IMR-90 (cell line): Measurements from ENCODE around the gene CYP4F22.

Experiments used
- BHLHE40 ChIP-seq: fragments of 150-350 bp; IDR thresholded peaks from 2 replicates; pipeline ENCODE4 v1.6.1; 2016; ENCODE audit warnings: mild to moderate bottlenecking, low read depth, low read length
- CEBPB ChIP-seq: IDR thresholded peaks from 2 replicates; pipeline ENCODE4 v1.6.1; 2012; ENCODE audit warnings: low read depth, low read length, improper control_type of control experiment
- CTCF ChIP-seq: conservative IDR thresholded peaks from 2 replicates; pipeline ENCODE4 v1.5.1; 2012; ENCODE audit warnings: mild to moderate bottlenecking, low read depth, low read length, improper control_type of control experiment
- ELK1 ChIP-seq: fragments of 150-350 bp; IDR thresholded peaks from 2 replicates; pipeline ENCODE4 v1.6.1; 2016; ENCODE audit warnings: low read depth, mild to moderate bottlenecking, low read length, moderate library complexity, borderline replicate concordance
- FOS ChIP-seq: fragments of 150-350 bp; IDR thresholded peaks from 2 replicates; pipeline ENCODE4 v1.6.1; 2016; ENCODE audit warnings: low read depth, low read length
- POLR2A ChIP-seq: IDR thresholded peaks from 2 replicates; pipeline ENCODE4 v1.6.1; 2012; ENCODE audit warnings: mild to moderate bottlenecking, low read depth, low read length
- RAD21 ChIP-seq: IDR thresholded peaks from 2 replicates; pipeline ENCODE4 v1.6.1; 2012; ENCODE audit warnings: low read length, improper control_type of control experiment
- RCOR1 ChIP-seq: IDR thresholded peaks from 2 replicates; pipeline ENCODE4 v1.6.1; 2012; ENCODE audit warnings: mild to moderate bottlenecking, low read length, improper control_type of control experiment; ENCODE audit not compliant: insufficient replicate concordance
- RFX5 ChIP-seq: IDR thresholded peaks from 2 replicates; pipeline ENCODE4 v1.8.0; 2012; ENCODE audit warnings: low read depth, mild to moderate bottlenecking, low read length, moderate library complexity
- SMC3 ChIP-seq: fragments of 150-350 bp; IDR thresholded peaks from 2 replicates; pipeline ENCODE4 v1.6.1; 2016; ENCODE audit warnings: low read depth, mild to moderate bottlenecking, antibody characterized with exemption, low read length, moderate library complexity

GRCh38 chr19:15555021-15555420, 46.7 kb downstream of the CYP4F22 start:
- TF ChIP-seq CEBPB = no peak
- no peak for TF ChIP-seq SMC3
- TF ChIP-seq RCOR1 = no peak
- TF ChIP-seq RAD21 = no peak
- TF ChIP-seq CTCF = no peak
- TF ChIP-seq ELK1 = no peak
- TF ChIP-seq FOS = no peak
- no peak for TF ChIP-seq POLR2A
- no peak for TF ChIP-seq RFX5
- no peak for TF ChIP-seq BHLHE40
